NCI-H69 (cell line): ENCODE results near the gene CCDC12.
A peak's percentile ranks its signal among the peaks of the same experiment; 100 is the strongest.

Experiments used
- DNase-seq: peaks from one replicate; lab custom pipeline; 2025; lab: John Stamatoyannopoulos, UW

Gene CCDC12

DNA sequence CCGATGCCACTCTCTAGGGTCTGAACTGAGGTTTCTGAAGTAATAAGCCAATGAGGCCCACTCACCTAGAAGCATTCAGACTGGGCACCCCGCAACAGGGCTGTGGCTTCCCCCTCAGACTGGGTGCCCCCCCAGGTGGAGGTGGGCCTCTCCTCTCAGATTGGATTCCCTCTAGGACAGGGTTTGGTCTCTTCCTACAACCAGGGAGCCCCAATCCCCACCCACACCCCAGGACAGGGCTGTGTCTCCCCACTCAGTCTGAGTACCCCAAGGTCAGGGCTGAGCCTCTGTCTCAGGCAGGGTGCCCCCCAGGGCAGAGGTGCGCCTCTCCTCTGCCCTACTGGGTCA, 71.4 kb downstream of the CCDC12 start:
- no peak for DNase-seq

DNA sequence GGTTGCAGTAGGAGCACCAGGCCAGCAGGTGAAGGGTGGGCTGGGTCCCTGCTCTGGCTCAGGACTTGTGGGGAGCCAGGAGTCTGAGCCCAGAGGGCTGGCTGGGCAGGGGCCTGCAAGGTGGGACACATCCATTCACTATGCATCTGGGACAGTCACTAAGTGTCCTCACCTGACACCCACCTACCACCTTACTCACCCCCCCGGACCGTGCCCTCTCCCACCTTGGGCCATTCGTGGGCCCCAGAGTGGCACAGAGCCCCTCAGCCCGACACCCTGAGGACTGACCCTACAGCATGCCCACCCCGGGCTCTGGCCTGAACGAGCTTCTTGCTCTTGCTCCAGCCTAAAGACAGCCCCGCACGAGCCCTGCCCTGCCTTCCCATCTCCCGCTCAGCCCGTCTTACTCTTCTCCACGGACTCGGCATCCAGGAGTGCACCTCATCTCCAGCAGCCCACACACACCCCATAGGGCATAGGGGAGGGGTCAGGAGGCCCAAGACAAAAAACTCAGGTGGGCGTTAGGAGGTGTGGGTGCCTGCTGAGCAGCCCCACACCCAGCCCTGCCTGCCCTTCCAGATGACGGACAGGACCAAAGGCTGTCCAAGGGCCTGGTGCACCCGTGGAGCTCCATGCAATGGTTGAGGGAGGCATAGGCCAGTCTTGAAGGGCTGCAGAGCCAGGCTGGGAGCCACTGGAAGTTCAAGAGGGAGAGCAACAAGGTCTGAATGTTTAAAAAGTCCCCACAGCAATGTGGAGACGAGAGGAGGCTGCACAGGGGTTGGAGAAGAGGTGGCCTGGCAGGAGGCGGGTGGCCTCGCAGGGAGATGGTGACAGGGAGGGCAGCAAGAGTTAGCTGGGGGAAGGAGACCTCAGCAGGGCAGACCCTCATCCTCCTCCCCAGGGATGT, 72.0 kb downstream of the CCDC12 start:
- DNase-seq: no peak

DNA sequence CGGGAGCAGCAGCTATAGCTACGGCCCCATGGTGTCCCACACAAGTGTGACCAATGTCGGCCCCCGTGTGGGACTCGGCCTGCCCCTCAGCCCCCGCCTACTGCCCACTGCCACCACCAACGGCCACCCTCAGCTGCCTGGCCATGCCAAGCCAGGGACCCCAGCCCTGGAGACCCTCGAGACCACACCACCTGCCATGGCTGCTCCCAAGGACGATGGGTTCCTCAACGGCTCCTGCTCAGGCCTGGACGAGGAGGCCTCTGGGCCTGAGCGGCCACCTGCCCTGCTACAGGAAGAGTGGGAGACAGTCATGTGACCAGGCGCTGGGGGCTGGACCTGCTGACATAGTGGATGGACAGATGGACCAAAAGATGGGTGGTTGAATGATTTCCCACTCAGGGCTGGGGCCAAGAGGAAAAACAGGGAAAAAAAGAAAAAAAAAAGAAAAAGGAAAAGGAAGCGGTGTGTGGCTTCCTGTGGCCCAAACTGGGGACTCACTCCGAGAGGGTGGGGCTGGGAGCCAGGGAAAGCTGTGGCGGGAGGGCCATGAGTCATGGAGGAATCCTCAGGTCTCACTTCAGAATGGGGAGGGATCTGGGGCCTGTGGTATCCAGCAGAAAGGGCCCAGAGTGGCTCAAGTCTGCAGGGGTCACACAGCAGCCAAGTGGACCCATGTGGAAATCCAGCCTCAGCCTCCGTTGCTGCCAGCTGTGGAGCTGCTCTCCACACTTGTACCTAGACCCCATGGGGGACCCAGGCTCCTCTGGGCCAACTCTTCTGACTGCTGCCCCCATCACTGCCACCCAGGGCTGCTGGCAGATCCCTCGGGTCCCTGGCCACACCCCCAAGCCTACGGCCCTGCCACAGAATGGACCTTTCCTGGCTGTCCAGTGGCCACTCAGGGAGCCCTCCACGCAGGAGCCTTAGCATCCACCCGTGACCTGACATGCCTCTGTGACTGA, 72.9 kb downstream of the CCDC12 start:
- no peak for DNase-seq

DNA sequence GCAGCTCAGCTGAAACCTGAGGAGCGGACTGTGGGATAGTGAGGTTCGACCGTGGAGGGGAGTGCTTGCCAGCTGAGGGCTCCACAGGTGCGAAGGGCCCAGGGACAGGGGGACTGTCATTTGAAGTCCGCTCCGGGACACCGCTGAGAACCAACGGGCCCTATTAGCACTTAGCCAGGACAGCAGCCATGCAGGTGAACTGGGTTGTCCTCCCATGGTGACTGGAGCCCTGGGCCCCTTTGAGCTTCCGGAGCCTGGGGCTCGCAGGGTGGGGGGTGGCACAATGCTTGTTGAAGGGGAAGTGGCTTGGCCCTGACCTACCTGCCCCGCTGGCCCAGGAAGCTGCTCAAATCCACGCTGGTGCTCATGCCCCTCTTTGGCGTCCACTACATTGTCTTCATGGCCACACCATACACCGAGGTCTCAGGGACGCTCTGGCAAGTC, 74.3 kb downstream of the CCDC12 start:
- DNase-seq: no peak

DNA sequence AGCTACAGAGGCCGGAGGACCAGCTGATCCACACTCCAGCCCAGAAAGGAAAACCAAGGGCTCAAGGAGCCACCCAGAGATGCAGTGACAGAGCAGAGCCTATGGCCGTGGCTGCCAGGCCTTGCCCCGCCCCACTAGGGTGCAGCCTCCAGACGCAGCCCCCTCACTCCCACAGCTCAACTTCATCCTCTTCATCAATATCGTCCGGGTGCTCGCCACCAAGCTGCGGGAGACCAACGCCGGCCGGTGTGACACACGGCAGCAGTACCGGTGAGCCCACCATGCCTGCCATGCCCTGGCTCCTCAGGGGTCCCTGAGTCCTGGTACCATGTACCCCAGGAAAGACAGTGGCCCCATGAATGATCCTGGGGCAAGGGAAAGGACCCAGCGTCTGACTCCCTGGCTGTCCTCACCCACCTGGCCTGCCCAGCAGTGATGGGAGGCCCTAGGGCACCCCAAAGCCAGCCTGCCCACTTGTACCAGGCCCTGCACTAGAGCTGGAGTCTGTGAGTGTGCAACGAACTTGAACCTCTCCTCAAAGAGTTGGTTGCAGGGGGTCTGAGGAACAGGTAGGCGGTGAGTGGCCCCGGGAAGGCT, 74.9 kb downstream of the CCDC12 start:
- no peak for DNase-seq

DNA sequence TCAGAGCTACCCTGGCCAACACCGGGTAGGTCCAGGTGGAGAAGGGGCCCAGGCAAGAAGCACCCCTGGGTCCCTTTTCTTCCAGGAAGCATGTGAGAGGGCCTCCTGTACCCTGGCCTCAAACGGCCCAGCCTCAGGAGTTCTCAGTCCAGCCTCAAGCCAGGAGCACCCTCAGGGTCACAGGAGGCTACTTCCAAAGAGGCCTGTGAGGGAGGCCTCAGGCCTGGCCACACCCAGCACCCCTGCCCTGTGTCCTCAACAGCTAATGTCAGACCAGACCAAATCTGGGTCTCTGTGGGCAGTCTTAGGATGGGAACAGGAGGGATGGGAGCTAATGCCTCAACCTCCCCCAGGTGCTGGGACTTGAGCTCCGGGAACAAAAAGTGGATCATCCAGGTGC, 75.5 kb downstream of the CCDC12 start:
- no peak for DNase-seq

DNA sequence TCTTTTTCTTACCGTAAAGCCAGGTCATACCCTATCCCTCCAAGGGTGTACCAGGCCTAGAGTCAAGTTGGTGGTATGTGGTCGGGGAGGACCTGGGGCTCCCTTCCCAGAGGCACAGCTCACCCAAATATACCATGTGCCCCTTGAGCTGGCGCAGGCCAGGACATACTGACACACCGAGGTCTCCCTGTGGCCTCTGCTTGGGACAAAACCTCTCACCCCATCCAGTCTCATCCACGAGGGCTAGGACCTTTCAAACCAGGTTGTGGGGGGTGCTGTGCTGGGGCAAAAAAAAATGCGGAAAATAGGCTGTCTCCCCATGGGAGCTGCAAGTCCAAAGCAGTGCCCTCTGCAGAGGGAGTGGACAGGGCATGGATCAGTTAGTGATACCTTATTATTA, 76.2 kb downstream of the CCDC12 start:
- DNase-seq: no peak

DNA sequence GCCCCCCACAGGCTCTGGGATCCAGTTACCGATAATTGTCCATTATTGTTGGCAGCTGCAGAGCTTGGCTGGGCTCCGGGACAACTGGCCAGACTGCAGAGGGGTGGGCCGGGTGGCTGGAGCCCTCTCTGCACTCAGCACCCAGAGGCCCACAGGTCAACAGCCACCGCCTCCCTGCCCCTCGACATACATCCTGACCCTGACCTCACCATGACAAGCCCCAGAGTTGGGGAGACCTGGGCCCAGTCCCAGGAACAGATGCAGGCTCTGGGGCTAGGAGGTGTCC, 76.6 kb downstream of the CCDC12 start:
- peak; percentile 84 for DNase-seq

DNA sequence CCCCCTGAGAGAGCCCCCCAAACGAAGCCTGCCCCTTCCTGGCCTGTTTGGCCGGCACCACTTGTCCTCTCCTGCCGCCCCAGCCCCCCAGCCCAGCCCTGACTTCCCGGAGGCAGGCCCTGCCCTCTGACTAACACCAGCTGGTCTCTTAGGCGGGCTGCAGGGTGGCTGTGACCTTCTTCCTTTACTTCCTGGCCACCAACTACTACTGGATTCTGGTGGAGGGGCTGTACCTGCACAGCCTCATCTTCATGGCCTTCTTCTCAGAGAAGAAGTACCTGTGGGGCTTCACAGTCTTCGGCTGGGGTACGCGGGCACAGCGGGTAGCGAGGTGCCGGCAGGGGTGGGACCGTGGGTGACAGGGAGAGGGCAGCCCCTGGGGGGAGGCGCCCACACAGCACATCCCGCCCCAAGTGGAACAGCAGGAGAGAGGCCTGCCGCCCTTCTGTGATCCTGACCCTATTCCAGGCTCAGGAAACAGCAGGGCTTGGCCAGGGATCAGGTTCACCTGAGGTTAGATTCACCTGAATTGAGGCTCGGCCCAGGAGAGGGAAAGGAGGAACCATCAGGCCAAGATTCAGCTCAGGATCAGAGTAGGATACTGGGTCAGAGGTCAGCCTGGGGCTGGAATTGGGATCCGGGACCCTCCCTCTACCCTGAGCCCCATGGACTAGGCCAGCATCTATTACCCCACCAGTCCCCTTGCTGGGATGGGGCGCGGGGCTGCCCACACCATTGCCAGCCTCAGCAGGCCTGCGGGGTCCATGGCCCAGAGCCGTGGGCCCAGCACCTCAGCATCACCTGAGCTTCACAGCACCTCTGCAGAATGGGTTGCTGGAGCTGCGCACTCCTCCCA, 77.2 kb downstream of the CCDC12 start:
- no peak for DNase-seq

DNA sequence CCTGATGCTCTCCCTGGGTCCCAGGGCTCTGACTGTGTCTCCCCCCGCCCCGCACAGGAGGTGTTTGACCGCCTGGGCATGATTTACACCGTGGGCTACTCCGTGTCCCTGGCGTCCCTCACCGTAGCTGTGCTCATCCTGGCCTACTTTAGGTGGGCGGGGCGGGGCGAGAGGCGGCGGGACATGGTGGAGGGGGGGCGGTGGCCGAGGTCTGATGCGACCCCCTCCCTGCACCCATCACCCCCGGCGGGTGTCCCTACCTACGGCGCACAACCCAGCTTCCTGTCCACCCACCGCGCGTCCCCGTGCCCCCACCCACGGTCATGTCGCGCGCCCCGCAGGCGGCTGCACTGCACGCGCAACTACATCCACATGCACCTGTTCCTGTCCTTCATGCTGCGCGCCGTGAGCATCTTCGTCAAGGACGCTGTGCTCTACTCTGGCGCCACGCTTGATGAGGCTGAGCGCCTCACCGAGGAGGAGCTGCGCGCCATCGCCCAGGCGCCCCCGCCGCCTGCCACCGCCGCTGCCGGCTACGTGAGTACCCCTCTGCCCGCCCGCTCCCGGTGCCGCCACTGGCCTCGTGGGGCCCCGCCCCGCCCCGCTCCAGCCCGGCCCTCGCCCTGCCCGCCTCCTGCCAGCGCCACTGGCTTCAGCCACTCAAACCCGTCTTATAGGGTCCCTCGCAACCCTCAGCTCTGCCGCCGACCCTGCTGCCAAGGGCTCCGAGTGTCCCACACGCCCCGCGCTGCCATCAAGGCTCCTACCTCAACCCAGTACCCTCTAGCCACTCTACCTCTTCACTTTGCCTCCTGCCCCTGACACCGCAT, 78.0 kb downstream of the CCDC12 start:
- DNase-seq: peak; percentile 32

DNA sequence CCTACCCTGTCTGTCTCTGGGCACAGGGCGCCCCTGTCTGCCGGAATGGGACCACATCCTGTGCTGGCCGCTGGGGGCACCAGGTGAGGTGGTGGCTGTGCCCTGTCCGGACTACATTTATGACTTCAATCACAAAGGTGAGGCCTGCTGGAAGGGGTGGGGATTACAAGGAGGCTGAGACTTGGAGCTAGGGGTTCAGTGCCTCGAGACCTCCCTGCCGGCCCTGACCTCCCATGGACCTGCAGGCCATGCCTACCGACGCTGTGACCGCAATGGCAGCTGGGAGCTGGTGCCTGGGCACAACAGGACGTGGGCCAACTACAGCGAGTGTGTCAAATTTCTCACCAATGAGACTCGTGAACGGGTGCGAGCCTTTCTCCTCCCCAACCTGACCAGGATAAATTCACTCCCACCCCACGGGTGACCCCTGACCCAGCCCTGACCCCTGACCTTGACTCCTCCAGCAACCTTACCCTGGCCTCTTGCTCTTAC, 78.7 kb downstream of the CCDC12 start:
- no peak for DNase-seq

DNA sequence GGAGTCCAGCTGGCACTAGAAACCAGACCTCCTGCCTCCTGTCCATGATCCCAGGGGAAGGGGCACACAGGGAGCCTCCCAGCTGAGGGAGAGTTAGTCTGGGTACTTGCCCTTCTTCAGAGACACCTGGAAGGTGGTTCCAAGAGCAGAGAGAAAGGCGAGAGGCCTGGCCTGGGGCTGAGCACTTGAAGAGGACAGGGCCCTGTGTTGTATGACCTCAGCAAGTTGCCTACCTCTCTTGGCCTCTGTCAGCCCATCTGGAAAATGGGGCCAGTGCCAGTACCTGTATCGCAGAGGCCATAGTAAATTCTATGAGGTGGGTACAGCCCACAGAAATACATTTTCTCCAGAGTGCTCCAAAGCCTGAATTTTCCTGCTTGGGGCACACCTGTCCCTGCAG, 79.5 kb downstream of the CCDC12 start:
- no peak for DNase-seq

DNA sequence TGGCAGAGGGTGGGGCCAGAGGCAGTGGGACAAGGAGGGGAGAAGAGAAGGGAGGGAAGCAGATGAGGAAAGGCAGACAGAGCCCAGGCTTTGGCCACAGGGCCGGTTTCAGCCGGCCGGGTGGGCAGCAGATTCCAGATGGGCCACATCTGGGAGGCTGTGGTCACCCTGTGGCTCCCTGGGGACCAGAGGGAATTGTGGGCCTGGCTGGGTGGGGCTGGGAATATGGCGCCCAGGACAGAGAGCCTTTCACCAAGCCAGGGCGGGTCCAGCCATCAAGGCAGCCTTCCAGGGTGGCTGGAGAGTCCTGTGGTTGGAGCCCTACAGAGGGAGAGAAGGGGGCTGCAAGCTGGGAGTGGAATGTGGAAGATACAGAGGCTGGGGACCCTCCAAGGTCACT, 80.2 kb downstream of the CCDC12 start:
- DNase-seq: no peak

DNA sequence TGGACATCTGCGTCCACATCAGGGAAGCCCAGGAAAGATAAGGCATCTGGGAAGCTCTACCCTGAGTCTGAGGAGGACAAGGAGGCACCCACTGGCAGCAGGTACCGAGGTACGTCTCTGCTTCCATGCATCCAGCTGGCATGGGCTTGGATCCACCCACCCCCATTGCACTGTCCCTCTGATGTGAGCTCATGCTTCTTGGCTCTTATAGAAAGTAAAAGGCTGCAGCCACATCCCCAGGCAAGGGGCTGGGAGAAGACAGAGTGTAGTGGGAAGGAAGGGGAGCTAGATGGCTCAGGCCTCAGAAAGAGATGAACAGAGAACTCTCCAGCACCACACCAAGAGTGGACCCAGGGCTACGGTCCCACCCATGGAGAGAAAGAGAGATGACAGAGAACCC, 80.8 kb downstream of the CCDC12 start:
- DNase-seq: no peak

DNA sequence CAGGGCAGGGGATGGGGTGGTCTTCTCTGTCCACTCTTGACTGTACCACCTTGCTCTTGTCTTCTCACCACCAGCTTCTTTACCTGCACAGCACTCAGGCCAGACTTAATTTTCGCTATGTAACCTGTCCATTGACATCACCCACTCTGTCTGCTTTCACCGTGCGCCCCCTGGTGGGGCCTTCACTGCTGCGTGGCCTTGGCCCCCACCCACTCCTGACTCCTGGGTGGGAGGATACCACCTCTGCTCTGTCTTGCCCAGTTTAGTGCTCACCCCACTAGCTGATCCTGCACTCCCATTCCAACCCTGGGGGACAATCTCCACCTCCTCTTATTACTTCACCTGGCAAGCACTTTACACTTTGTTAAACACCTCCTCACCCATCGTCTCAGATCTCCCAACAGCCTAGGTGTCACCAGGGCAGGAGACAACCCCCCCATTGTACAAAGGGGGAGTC, 81.3 kb downstream of the CCDC12 start:
- peak; percentile 64 for DNase-seq

DNA sequence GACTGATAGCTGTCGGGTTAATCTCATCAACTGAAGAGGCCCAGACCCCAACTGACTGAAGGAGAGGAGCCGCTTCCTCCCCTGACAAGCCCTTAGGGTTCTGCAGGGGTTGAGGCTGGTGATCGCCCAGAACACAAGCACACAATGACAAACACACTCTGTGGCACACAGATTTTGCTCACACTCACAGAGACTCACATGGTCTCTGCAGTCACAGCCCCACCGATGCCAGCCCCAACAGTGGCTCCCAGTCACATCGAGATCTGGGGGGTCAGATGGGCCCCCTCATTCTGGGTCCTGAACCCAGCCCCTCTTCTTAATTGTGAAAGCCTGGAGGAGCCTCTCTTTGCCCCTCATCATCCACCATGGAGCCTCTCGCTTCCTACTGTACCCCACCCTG, 82.3 kb downstream of the CCDC12 start:
- no peak for DNase-seq

DNA sequence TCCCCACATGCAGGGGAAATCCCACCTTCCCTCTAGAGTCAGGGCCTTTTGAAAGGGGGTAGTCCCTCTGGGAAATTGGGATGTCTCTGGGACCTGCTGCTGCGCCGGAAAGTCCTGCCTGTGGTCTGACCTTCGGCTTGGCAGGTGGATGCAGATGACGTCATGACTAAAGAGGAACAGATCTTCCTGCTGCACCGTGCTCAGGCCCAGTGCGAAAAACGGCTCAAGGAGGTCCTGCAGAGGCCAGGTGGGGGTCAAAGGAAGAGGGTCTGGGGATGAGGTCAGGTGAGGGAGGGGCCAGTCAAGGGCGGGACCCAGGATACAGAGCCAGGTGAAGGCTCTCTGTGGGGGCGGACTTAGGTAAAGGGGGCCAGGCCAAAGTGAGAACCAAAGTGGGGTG, 82.8 kb downstream of the CCDC12 start:
- DNase-seq: no peak

DNA sequence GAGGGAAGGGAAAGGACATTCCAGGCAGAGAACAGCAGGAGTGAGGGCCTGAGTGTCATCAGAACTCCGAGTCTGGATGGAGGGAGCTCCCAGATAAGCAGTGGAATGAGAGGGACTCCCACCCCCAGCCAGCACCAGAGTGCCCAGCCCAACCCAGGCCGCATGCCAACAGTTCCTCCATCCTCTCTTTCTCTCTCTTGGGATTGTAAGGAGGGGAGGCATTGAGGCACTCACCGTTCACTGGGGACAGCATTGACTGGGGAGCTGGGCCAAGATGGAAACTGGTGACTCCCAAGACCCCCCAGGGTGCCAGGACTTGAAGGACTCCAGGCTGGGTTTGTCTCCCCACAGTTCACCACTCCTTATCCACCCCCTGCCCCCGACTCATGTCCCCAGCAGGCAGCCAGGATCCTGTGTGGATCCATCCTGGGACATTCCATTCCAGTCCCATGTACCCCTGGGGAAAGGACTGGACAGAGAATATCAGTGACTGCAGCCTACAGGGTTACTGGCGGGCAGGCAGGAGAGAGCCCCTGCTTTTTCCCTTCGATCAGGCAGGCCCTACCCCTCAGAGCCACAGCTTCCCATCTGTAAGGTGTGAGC, 83.3 kb downstream of the CCDC12 start:
- DNase-seq: no peak

DNA sequence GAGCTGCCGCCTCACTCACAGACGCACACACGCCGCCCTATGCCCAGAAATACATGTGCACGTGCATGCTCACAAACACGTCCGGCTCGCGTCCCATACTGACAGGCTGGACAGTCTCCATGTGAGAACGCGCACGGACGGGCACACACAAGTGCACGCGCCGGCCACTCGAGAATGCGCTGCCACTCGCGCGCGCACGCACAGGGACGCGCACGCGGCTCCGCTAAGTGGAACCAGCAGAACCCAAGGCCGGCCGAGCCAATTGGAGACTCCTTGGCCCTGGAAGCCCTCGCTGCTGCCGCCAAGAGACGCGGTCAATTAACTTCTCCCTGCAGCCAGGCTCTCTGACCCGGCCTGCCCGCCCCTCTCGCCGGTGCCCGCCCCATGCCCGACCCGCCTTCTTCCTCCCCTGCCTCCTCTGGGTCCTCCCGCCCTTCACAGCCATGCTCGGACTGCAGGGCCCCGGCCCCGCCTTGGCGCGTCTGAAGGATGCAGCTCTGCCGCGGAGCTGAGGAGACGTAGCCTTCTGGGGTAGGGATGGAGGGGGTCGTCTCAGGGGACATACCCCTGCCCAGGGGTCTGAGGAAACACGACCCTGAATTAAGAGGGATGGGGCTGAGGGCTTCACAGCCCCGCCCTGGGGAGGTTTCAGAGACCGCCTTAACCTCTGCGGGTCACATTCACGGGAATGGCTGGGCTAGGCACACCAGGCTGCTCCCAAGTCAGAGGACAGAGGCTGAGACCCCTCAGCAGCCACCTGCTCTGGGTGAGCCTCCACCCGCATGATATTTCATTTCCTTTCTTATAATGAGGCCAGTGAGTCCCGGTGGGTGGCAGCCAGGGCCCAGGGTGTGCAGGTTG, 84.0 kb downstream of the CCDC12 start:
- peak; percentile 83 for DNase-seq
